Activated B cell treated with CpG ODN at 0.5 μM for 24 hours (primary cell): Measurements from ENCODE around the gene ETV3. TPM values are rescaled to one million over a fixed set of nuclear protein-coding genes. Genes with fewer than 3 reads are reported as not detected.
A peak's percentile ranks its signal among the peaks of the same experiment; 100 is the strongest.

ENCODE experiments used
- ATAC-seq: fragments of 200-7000 bp; cut with Tn5 transposase; one replicate; pipeline ENCODE4 v1.10.0; 2021; ENCODE audit warnings: low read depth, mild to moderate bottlenecking, moderate library complexity
- CTCF ChIA-PET: fragments of 350-600 bp; sonication (Branson Sonifier 250); formaldehyde crosslinking; loops from one replicate; lab custom pipeline; 2021; ENCODE audit warnings: antibody characterized with exemption; lab: Charles Lee
- POLR2A ChIA-PET: fragments of 350-600 bp; sonication (Branson Sonifier 250); formaldehyde crosslinking; loops from one replicate; lab custom pipeline; 2021; ENCODE audit warnings: antibody characterized with exemption; lab: Charles Lee
- DNase-seq: peaks from one replicate; pipeline ENCODE4 v3.0.0; 2022
- H3K27ac Mint-ChIP-seq: one replicate; pipeline ENCODE4 v1.8.0; 2020; ENCODE audit warnings: mixed read lengths
- H3K27me3 Mint-ChIP-seq: one replicate; pipeline ENCODE4 v1.8.0; 2021; ENCODE audit warnings: mixed read lengths
- H3K36me3 Mint-ChIP-seq: one replicate; pipeline ENCODE4 v1.8.0; 2021; ENCODE audit warnings: low read depth, mixed read lengths
- H3K4me1 Mint-ChIP-seq: one replicate; pipeline ENCODE4 v1.8.0; 2021; ENCODE audit warnings: mixed read lengths
- H3K4me3 Mint-ChIP-seq: one replicate; pipeline ENCODE4 v1.8.0; 2020; ENCODE audit warnings: mild to moderate bottlenecking, mixed read lengths
- H3K9me3 Mint-ChIP-seq: one replicate; pipeline ENCODE4 v1.8.0; 2020; ENCODE audit warnings: mixed read lengths
- CTCF ChIP-seq: fragments of 200-600 bp; IDR thresholded peaks from one replicate; pipeline ENCODE4 v1.8.0; 2022; ENCODE audit warnings: antibody characterized with exemption, mild to moderate bottlenecking
- intact Hi-C: fragments of 100-400 bp; cut with micrococcal nuclease; formaldehyde crosslinking; loops from one replicate; pipeline ENCODE4 v1.15.1; 2024
- total RNA-seq: library from RNA; stranded (reverse); gene quantifications from 2 replicates; pipeline ENCODE4 v1.2.3, GENCODE V29; 2022

Gene ETV3
- total RNA-seq, 1 donor from 2014 or later = 31.3 TPM

- CTCF ChIA-PET = interaction anchor here (1.0 kb wide), 1 partner anchor 17 kb away, joined by 4 read pairs; no protein-coding TSS in a partner anchor
- Mint-ChIP-seq H3K4me1 (peaks cover 26% of the 10 kb centered on the region), H3K9me3 (no peaks in the 10 kb centered on the region), H3K4me3 (peak overlapping the region; percentile 26), H3K36me3 (no peaks in the 10 kb centered on the region), H3K27me3 (peaks cover 40% of the 10 kb centered on the region), H3K27ac (peak overlapping the region; percentile 59)
- intact Hi-C loops = loop anchor here (2.0 kb wide), 1 partner anchor 32 kb away; the partner anchor contains the start of gene ETV3
- ATAC-seq (no peak), DNase-seq (no peak)
- POLR2A ChIA-PET = interaction anchor here (0.7 to 1.9 kb wide), 3 partner anchors 30 to 34 kb away, joined by 3 to 7 read pairs (median 4); partner anchors contain the start of gene ETV3
- no peak for TF ChIP-seq CTCF
Observed at GRCh38 chr1:157106813-157107189, 31.4 kb downstream of the ETV3 start.

GRCh38 chr1:157105988-157106812 is 32.0 kb downstream of the ETV3 start:
- no peak for TF ChIP-seq CTCF
- DNase-seq = peak; percentile 37
- Mint-ChIP-seq H3K4me1 (peaks cover 26% of the 10 kb centered on the region), H3K27ac (peak overlapping the region; percentile 59), H3K4me3 (peak overlapping the region; percentile 26), H3K9me3 (no peaks in the 10 kb centered on the region), H3K36me3 (no peaks in the 10 kb centered on the region), H3K27me3 (peaks cover 35% of the 10 kb centered on the region)
- ChIA-PET CTCF (interaction anchor here (1.0 kb wide), 1 partner anchor 16 kb away, joined by 4 read pairs; no protein-coding TSS in a partner anchor), POLR2A (interaction anchor here (0.7 to 1.9 kb wide), 3 partner anchors 31 to 35 kb away, joined by 3 to 7 read pairs (median 4); partner anchors contain the start of gene ETV3)
- intact Hi-C loops = loop anchor here (2.0 kb wide), 1 partner anchor 33 kb away; the partner anchor contains the start of gene ETV3
- peak; percentile 90 for ATAC-seq

GRCh38 chr1:157105298-157105987 is 32.8 kb downstream of the ETV3 start:
- peaks cover 26% of the 10 kb centered on the region for H3K4me1 Mint-ChIP-seq
- peaks cover 32% of the 10 kb centered on the region for H3K27me3 Mint-ChIP-seq
- TF ChIP-seq CTCF = no peak
- DNase-seq = no peak
- peak overlapping the region; percentile 14 for H3K27ac Mint-ChIP-seq
- H3K4me3 Mint-ChIP-seq = no peak overlapping the region
- no peaks in the 10 kb centered on the region for H3K36me3 Mint-ChIP-seq
- intact Hi-C loops = no loop called here
- no peak for ATAC-seq
- H3K9me3 Mint-ChIP-seq = no peaks in the 10 kb centered on the region
- ChIA-PET CTCF (interaction anchor here (0.7 to 1.6 kb wide), 2 partner anchors 15 to 51 kb away, joined by 3 to 4 read pairs; no protein-coding TSS in a partner anchor), POLR2A (interaction anchor here (0.6 to 1.9 kb wide), 2 partner anchors 33 to 1020 kb away, joined by 3 to 7 read pairs; partner anchors contain the start of gene ETV3)

GRCh38 chr1:157104598-157105293 is 33.4 kb downstream of the ETV3 start:
- Mint-ChIP-seq H3K27me3 (peaks cover 29% of the 10 kb centered on the region), H3K4me3 (no peak overlapping the region), H3K36me3 (no peaks in the 10 kb centered on the region), H3K9me3 (no peaks in the 10 kb centered on the region), H3K4me1 (peaks cover 26% of the 10 kb centered on the region), H3K27ac (no peak overlapping the region)
- no peak for TF ChIP-seq CTCF
- ChIA-PET POLR2A (interaction anchor here (0.6 kb wide), 1 partner anchor 1020 kb away, joined by 3 read pairs; no protein-coding TSS in a partner anchor), CTCF (interaction anchor here (0.7 to 1.6 kb wide), 2 partner anchors 15 to 51 kb away, joined by 3 to 4 read pairs; no protein-coding TSS in a partner anchor)
- DNase-seq = no peak
- ATAC-seq = no peak
- intact Hi-C loops = no loop called here
